ENCODE data around the gene IZUMO2.
"Not testable (repeated sequence)": the region's sequence is repeated elsewhere in the genome, so short reads cannot be mapped to it uniquely, and the experiment has no call there.

The IZUMO2 gene

GRCh38 chr19:50133518-50134492 lies 29.3 kb downstream of the IZUMO2 start:
- not testable (repeated sequence) for H3K4me3 Mint-ChIP-seq, H3K4me1 Mint-ChIP-seq, H3K9me3 Mint-ChIP-seq, H3K27me3 Mint-ChIP-seq, H3K27ac Mint-ChIP-seq, ATAC-seq
- peak in 1 of 2 donors; percentile 58 for DNase-seq

GRCh38 chr19:50104012-50104411 lies 59.1 kb downstream of the IZUMO2 start:
- H3K4me3 Mint-ChIP-seq, H3K4me1 Mint-ChIP-seq, ATAC-seq, H3K9me3 Mint-ChIP-seq, DNase-seq, H3K27me3 Mint-ChIP-seq, H3K27ac Mint-ChIP-seq: not testable (repeated sequence)

GRCh38 chr19:50103405-50103804 lies 59.7 kb downstream of the IZUMO2 start:
- not testable (repeated sequence) for H3K9me3 Mint-ChIP-seq, H3K27me3 Mint-ChIP-seq, DNase-seq, H3K27ac Mint-ChIP-seq, H3K4me1 Mint-ChIP-seq, ATAC-seq, H3K4me3 Mint-ChIP-seq
